Embryonic facial prominence (tissue), 1 donor: ENCODE measurements around the gene SH3BP2.
A peak's percentile ranks its signal among the peaks of the same experiment; 100 is the strongest.

Source experiments
- DNase-seq: peaks from one replicate; pipeline ENCODE4 v3.0.0-alpha.2; 2016; ENCODE audit errors: extremely low spot score

The SH3BP2 gene

DNA sequence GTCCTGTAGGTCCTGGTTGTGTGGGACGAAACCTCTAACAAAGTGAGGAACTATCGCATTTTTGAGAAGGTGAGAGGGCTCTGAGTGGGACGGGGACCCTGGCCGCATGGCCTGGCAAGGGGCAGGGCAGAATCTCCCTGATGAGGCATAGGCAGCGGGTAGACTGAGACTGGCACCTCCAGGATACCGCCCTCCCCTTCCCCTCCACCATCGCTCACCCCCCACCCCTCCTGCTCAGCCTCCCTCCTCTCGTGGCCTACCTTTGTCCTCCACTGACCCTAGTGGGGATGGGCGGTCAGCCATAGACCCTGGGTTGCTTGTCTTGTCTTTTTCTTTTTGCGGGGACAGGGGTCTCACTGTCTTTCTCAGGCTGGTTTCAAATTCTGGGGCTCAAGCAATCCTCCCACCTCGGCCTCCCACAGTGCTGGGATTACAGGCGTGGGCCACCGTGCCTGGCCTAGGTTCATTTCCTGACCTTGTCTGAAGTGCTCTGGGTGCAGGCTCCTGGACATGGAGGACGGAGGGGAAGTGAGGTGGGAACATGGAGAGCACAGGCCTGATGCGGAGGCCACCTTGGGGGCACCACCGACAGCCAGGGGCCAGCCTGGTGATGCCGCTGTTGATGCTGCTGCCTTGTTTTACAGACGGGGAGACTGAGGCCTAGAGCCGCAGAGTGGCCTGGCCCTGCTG lies 40.2 kb downstream of the SH3BP2 start:
- DNase-seq = no peak

DNA sequence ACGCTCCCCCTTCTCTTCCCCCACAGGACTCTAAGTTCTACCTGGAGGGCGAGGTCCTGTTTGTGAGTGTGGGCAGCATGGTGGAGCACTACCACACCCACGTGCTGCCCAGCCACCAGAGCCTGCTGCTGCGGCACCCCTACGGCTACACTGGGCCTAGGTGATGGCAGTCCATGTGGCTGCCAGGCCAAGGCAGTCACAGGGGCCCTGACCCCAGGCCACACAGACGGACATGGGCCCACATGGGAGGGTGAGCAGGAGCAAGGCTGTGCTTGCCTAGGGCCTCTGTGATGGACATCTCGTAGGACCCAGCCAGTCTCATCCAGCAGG lies 40.8 kb downstream of the SH3BP2 start:
- DNase-seq = no peak

DNA sequence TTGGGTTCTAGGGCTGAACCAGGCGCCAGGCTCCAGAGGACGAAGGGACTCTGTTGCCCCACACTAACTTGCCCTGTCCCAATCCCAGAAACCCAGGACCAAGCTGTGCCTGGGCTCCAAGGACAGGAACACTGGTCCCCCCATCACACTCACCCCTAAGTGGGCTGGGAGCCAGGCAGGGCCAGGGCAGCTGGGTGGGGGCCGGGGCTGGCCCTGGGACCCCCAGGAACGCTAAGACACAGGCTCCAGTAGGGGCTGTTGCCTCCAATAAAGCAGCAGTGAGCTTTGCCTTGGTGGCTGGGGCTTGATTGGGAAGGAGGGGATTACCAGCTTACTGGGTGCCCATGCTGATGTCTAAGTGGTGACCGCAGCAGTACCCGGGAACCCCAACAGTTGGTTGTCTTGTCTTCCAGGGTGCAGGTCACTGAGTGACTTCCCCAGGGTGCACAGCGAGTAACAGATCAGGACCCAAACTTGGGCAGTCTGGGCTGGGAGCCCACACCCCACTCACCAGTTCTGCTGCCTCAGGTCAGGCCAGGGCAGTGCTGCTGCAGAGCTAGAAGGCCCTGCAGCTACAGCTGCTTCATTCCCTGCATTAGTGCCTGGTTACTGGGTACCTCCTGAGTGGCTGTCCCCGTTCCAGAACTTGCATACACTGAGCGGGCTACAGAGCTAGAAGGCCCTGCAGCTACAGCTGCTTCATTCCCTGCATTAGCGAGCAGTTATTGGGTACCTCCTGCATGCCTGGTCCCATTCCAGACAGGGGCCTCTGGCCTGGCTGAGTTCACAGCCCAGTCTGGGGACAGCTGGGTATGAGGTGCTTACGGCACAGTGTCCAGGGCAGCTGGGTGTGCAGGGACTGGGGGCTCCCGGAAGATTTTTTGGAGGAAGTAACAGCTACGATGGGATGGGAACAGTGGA lies 41.4 kb downstream of the SH3BP2 start:
- DNase-seq = no peak

- DNase-seq = no peak
Measured at GRCh38 chr4:2835978-2836377, 43.1 kb downstream of the SH3BP2 start.

DNA sequence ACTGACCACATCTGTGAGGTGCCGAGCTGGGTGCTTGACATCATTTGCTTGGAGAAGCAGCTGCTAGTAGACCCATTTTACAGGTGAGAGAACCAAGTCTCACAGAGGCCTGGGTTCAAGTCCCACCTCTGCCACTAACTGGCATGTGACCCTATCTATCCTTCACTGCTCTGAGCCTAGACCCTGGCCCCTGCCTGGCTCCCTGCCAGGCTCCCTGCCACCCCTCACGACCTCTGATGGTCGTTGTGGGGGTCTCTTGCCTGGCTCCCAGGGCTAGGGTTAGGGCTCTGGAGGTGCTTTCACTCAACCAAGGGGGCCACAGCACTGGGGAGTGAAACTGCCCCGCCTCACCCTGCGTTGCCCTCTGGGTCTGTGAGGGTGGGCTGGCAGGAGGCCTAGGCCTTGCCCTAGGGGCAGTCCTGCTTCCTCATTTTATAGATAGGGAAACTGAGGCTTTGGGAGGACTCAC lies 43.5 kb downstream of the SH3BP2 start:
- DNase-seq = no peak

GRCh38 chr4:2837110-2837903 lies 44.4 kb downstream of the SH3BP2 start:
- no peak for DNase-seq

DNA sequence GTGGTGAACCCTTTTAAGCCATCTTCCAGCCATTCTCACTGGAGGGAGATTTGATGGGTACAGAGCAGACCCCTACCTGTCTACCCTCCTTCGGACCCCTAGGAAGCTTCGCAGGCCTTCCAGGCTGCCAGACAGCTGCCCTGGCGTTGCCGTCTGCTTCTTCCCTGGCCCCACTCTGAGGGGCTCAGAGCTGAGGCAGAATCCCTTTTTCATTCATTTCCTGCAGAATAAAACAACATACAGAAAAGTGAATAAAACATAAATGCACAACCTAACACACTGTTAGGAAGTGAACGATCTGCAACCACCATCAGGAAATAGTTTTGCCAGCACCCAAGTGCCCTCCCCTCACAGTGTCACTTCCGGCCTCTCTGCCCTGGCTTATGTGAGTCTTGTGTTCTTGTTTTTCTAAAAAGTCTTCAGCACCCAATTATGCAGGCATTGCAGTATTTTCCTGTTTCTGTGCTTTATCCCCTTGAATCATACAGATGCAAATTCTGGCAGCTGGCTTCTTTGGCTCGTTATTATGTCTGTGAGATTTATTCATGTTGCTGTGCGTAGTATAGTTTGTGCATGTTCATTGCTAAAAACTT lies 45.1 kb downstream of the SH3BP2 start:
- DNase-seq = no peak

- no peak for DNase-seq
Measured at GRCh38 chr4:2839060-2839459, 46.2 kb downstream of the SH3BP2 start.

DNA sequence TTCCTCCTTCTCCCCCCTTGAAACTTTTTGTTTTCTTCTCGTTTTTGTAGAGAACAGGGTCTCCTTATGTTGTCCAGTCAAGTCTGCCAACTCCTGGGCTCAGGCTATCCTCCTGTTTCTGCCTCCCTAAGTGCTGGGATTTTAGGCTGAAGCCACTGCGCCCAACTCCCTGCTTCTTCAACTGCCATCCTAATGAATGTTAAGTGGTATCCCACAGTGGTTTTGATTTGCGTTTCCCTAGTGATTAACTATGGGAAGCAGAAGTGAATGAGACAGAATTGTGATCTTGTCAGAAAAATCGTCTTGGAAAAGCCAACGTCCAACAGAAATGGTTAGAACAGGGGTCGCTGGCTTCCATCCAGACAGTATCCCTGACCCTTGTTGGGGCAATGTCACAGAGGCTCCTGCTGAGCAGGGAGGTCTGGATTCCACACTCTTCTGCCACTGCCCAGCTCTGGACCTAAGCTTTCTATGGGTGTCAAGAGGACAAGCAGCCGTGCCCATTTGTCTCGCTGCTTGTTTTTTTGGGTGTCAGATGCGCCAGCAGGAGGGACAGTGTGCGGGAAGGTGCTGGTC lies 49.9 kb downstream of the SH3BP2 start:
- DNase-seq = no peak

DNA sequence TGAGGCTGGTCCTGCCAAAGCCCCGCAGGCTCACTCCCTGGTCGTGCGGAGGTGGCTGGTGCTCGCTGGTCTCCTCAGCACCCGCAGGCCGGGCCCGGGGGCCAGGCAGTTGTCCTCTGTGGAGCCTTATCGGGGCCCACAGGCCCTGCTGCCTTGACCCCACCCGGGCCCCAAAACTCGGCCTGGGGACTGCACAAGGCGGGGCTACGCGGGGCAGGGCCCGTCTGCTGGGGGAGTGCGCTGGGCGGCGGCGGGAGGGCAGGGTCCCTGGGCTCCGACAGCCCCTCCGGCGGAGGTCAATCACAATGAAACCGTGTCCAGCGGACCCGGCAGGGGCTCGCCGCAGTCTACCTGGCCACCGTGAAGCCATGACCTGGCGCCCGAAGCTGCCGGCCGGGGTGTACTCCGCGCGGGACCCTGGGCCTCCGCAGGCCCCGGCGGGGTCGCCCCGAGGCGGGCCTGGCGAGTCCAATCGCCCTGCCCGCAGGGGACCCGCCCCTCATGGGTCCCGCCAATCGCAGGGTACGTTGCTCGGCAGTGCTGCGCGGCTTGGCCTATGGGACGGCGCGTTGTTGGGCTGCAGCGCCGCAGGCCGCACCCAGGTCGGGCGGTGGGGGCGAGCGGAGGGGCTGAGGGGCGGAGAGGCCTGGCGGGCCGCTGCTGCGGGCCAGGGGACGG lies 50.5 kb downstream of the SH3BP2 start, which contains the start of gene ADD1:
TSS of gene ADD1 (plus strand) at position 582 of the 678 bp plus-strand sequence. CDS start 32,072 bp downstream, outside the sequence.
- DNase-seq = peak; percentile 76

GRCh38 chr4:2843941-2844584 lies 51.2 kb downstream of the SH3BP2 start:
- DNase-seq = no peak

GRCh38 chr4:2846172-2846571 lies 53.3 kb downstream of the SH3BP2 start:
- DNase-seq = no peak

GRCh38 chr4:2847302-2847871 lies 54.5 kb downstream of the SH3BP2 start:
- DNase-seq = no peak

GRCh38 chr4:2848449-2848848 lies 55.6 kb downstream of the SH3BP2 start:
- DNase-seq = no peak

DNA sequence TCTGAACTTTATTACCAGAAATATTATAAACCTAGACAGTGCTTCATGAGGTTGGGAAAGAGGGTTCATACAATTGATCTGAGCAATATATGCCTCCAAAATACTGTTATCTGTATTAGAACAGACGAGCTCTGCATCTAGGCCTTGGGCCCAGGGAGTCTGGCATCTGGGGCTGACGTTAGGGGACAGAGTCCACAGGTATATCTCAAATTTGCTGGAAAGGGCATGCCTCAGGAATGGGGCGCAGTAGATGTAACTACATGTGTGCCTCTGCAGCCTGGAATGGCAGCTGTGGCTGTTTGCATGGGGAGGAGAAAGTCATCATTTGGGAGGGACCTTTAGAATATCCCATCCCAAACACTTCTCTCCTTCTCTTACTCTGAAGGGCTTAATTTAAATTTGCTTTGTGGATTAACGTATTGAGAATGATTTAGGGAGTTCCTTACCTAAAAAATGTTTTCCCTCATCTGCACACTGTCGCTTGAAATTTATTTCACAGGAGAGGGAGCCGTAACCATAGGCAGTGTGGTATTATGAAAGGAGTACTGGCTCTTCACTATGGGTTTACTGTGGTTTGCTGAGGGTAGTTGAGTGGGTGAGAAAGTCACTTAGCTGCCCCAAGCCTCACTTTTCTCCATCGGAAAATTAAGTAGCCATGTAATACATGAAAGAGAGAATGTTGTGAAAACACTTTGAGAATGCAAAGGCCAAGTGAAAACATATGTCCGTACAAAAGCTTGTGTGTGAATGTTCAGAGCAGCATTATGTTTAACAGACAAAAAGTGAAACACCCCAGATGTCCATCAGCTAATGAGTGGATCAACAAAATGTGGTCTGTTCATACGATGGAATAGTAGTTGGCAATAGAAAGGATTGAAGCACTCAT lies 56.6 kb downstream of the SH3BP2 start:
- DNase-seq = no peak

DNA sequence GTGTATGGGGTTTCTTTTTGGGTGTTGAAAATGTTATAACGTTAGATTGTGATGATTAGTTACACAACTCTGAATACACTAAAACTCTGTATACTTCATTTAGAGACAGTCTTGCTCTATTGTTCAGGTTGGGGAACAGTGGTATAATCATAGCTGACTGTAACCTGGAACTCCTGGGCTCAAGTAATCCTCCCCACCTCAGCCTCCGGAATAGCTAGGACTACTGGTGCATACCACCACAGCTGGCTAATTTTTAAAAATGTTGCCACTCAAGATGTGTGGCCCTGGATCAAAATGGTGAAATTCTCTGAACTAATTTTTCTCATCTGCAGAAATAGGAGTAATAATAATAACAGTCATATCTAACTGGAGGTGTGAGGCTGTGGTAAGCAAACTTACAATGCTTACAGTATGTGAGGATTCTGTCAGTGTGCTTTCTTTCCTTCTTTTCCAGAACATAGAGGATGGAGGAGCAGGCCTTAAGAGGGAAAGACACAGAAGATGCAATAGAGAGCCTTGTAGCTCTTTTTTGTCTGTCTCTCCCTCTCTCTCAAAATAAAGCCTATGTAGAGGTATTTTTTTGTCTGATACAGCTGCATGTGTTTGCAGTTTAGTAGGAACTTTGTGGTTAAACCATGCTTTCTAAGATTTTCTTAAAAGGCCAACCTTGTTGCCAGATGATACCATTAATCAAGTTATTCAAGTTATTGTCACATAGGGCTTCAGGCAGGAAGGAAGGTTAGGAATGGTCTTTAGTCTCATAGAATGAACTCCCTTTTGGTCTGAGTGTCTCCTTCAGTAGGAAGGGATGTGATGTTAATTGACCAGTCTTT lies 58.3 kb downstream of the SH3BP2 start:
- no peak for DNase-seq

DNA sequence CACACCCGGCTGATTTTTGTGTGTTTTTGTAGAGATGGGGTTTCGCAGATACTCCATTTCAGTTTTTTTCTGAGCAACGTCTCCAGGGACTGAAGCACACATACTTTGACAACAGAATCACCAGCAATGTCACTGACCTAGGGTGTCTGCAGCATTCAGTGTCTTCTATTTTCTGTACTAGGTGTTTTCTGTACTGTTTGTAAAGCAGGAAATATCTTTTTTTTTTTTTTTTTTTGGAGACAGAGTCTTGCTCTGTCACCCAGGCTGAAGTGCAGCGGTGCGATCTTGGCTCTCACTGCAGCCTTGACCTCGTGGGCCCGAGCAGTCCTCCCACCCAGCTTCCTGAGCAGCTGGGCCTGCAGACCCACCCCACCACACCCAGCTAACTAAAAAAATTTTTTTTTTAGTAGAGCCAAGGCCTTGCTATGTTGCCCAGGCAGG lies 59.6 kb downstream of the SH3BP2 start:
- DNase-seq = no peak

DNA sequence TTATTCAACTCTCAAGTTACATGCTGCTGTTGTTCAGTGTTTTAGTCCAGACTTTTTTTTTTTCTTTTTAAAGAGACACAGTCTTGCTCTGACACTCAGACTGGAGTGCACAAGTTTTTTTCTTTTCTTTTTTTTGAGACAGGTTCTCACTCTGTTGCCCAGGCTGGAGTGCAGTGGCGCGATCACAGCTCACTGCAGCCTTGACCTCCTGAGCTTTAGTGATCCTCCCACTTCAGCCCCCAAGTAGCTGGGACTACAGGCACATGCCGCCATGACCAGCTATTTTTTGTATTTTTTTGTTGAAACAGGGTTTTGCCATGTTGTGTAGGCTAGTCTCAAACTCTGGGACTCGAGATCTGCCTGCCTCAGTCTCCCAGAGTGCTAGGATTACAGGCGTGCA lies 62.7 kb downstream of the SH3BP2 start:
- DNase-seq = no peak
